Retinal pigment epithelial cell (primary cell): ENCODE results near the gene CD14.
"Not testable (repeated sequence)": the region's sequence is repeated elsewhere in the genome, so short reads cannot be mapped to it uniquely, and the experiment has no call there.

ENCODE experiments used
- DNase-seq: peaks from one replicate; pipeline ENCODE4 v3.0.0-alpha.2; 2010; ENCODE audit warnings: low read depth
- H3K4me3 ChIP-seq: 2 replicates; pipeline ENCODE4 v1.5.1; 2011; ENCODE audit warnings: mild to moderate bottlenecking, low read length, control low read depth, moderate library complexity
- CTCF ChIP-seq: conservative IDR thresholded peaks from 2 replicates; pipeline ENCODE4 v1.5.1; 2011; ENCODE audit warnings: low read depth, low read length, control low read depth, inconsistent platforms

The CD14 gene

GRCh38 chr5:140602147-140602546 lies 30.8 kb downstream of the CD14 start:
- TF ChIP-seq CTCF, result no peak
- DNase-seq, result no peak
- H3K4me3 ChIP-seq, result no peak overlapping the region

- DNase-seq, result no peak
- no peak for TF ChIP-seq CTCF
- no peak overlapping the region for H3K4me3 ChIP-seq
Observed at GRCh38 chr5:140600096-140600495, 32.9 kb downstream of the CD14 start.

GRCh38 chr5:140598836-140599235 lies 34.1 kb downstream of the CD14 start:
- DNase-seq, result no peak
- no peak for TF ChIP-seq CTCF
- no peak overlapping the region for H3K4me3 ChIP-seq

- no peak for TF ChIP-seq CTCF
- no peak overlapping the region for H3K4me3 ChIP-seq
- DNase-seq, result no peak
Observed at GRCh38 chr5:140596321-140596741, 36.6 kb downstream of the CD14 start.

GRCh38 chr5:140595538-140596300 lies 37.3 kb downstream of the CD14 start:
- DNase-seq, result no peak
- H3K4me3 ChIP-seq, result no peak overlapping the region
- no peak for TF ChIP-seq CTCF

GRCh38 chr5:140594169-140594568 lies 38.8 kb downstream of the CD14 start:
- H3K4me3 ChIP-seq, result no peak overlapping the region
- DNase-seq, result no peak
- TF ChIP-seq CTCF, result no peak

GRCh38 chr5:140593070-140593469 lies 39.9 kb downstream of the CD14 start:
- not testable (repeated sequence) for DNase-seq, H3K4me3 ChIP-seq
